Measurements from ENCODE around the gene MYO16. TPM values are rescaled to one million over a fixed set of nuclear protein-coding genes. Genes with fewer than 3 reads are reported as not detected.

Gene MYO16
- total and polyA plus RNA-seq, 9 donors, result under 0.01 to 0.37 (median 0.16) TPM; not detected in 2

DNA sequence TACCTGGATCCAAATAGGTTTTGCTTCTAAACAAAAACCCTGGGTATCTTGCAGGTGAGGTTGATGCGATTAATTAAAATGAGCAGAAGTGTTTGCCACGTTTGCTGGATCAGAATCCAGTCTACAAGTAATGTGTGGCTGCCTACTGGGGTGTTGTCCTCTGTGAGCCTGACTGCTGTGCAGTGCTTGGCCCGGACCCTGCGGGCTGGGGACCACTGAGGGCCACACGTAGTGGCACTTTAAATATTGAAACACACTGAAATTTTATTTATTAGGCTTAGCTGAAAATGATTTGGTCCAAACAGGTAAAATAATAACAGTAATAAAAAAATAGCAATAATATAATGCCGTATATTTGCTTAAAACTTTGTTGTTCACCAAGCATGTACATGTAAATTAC is 338.0 kb downstream of the MYO16 start:
- Histone ChIP-seq H3K4me1 (ENCODE audit: insufficient read depth) (no peaks in the 10 kb centered on the region), H3K27ac (no peak overlapping the region), H3K27me3 (no peaks in the 10 kb centered on the region), H3K36me3 (no peaks in the 10 kb centered on the region), H3K4me3 (no peak overlapping the region), H3K9me3 (no peaks in the 10 kb centered on the region)
- no peak for DNase-seq
- TF ChIP-seq POLR2A (IDR thresholded peaks at IDR 0.05), result no peak
- 88 to 93% (median 92%) methylated on average over 6 of the region's 6 CpGs for WGBS, 3 donors
- intact Hi-C loops (cut with DNase I), result loop anchor here in 2 of 4 donors (10.0 kb wide), 1 partner anchor 817 kb away; the partner anchor contains the start of gene IRS2 (in 2 of the 2)

DNA sequence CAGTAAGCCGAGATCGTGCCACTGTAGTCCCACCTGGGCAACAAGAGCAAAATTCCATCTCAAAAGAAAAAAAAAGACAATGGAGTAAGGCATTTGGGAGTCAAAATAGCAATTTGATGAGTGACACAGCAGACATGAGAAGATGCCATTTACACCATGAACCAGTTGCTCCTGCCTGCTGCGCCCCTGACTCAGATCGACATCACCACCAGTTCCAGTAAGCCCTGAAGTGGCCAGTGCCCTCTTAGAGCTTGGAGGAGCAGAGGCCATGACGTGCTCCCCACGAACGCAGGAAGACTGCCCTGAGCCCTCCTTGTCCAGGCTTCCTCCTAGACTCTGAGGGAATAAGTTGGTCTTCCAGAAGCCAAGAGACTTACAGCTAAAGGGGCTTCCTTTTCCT is 339.2 kb downstream of the MYO16 start:
- no peaks in the 10 kb centered on the region for H3K36me3 ChIP-seq
- no peaks in the 10 kb centered on the region for H3K9me3 ChIP-seq
- H3K4me3 ChIP-seq, result no peak overlapping the region
- DNase-seq, result no peak
- intact Hi-C loops (cut with DNase I), result loop anchor here in 2 of 4 donors (10.0 kb wide), 1 partner anchor 816 kb away; the partner anchor contains the start of gene IRS2 (in 2 of the 2)
- no peak overlapping the region for H3K27ac ChIP-seq
- WGBS, 3 donors, result 94 to 95% (median 94%) methylated on average over 7 of the region's 7 CpGs
- H3K27me3 ChIP-seq, result no peaks in the 10 kb centered on the region
- TF ChIP-seq, protein P1, sequence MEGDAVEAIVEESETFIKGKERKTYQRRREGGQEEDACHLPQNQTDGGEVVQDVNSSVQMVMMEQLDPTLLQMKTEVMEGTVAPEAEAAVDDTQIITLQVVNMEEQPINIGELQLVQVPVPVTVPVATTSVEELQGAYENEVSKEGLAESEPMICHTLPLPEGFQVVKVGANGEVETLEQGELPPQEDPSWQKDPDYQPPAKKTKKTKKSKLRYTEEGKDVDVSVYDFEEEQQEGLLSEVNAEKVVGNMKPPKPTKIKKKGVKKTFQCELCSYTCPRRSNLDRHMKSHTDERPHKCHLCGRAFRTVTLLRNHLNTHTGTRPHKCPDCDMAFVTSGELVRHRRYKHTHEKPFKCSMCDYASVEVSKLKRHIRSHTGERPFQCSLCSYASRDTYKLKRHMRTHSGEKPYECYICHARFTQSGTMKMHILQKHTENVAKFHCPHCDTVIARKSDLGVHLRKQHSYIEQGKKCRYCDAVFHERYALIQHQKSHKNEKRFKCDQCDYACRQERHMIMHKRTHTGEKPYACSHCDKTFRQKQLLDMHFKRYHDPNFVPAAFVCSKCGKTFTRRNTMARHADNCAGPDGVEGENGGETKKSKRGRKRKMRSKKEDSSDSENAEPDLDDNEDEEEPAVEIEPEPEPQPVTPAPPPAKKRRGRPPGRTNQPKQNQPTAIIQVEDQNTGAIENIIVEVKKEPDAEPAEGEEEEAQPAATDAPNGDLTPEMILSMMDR (IDR thresholded peaks at IDR 0.05), result no peak
- no peak for TF ChIP-seq POLR2A (IDR thresholded peaks at IDR 0.05)
- TF ChIP-seq EP300 (IDR thresholded peaks at IDR 0.05), result no peak
- no peaks in the 10 kb centered on the region for H3K4me1 ChIP-seq (ENCODE audit: insufficient read depth)

DNA sequence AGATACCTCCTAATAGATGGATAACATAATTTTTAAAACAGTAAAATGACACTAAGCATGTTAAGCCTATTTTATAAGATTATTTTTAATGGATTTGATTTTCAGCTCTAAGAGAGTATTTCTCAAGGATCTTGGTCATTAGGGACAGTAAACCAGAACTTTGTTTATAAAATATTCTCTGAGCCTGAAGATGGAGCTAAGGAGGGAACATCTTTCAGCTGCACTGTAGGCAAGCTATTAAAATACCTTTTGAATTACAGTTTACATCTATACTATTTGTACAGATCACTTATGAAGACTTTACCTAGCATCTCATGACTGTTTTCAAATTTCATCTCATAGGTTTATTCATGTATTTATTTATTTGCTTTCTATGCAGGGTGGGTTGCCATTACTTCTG is 345.3 kb downstream of the MYO16 start:
- Histone ChIP-seq H3K9me3 (no peaks in the 10 kb centered on the region), H3K4me1 (ENCODE audit: insufficient read depth) (no peaks in the 10 kb centered on the region), H3K36me3 (no peaks in the 10 kb centered on the region), H3K27me3 (no peaks in the 10 kb centered on the region), H3K27ac (no peak overlapping the region), H3K4me3 (no peak overlapping the region)
- DNase-seq, result no peak
- TF ChIP-seq, protein P1 (IDR thresholded peaks at IDR 0.05), result no peak
- no peak for TF ChIP-seq EP300 (IDR thresholded peaks at IDR 0.05)
- TF ChIP-seq POLR2A (IDR thresholded peaks at IDR 0.05), result no peak
- intact Hi-C loops (cut with DNase I), result no loop called here

DNA sequence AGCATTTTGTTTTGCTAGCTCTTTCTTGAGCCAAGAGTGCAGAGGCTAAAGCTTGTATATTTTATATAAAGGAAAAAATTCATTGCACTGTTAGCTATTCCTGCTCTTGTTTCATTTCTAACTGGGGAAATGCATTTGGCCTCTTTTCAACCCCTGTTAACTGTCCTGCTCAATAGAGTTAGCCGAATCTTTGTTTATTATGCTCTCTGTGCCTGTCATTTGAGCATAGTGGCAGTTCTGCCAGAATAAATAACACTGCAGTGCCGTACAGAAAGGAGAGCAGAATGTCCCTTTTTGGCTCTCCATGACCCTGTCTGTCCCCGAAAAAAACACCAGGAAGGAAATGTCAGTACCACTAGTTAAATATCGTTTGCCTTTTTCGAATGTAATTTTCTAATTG is 350.8 kb downstream of the MYO16 start:
- no peaks in the 10 kb centered on the region for H3K4me1 ChIP-seq (ENCODE audit: insufficient read depth)
- H3K27ac ChIP-seq, result no peak overlapping the region
- H3K9me3 ChIP-seq, result no peaks in the 10 kb centered on the region
- no peak overlapping the region for H3K4me3 ChIP-seq
- H3K36me3 ChIP-seq, result no peaks in the 10 kb centered on the region
- no peak for DNase-seq
- WGBS, 3 donors, result 45 to 51% (median 47%) methylated on average over 5 of the region's 5 CpGs
- H3K27me3 ChIP-seq, result no peaks in the 10 kb centered on the region
- no peak for TF ChIP-seq EP300 (IDR thresholded peaks at IDR 0.05)
- TF ChIP-seq, protein P1 (IDR thresholded peaks at IDR 0.05), result no peak
- intact Hi-C loops (cut with DNase I), result no loop called here

DNA sequence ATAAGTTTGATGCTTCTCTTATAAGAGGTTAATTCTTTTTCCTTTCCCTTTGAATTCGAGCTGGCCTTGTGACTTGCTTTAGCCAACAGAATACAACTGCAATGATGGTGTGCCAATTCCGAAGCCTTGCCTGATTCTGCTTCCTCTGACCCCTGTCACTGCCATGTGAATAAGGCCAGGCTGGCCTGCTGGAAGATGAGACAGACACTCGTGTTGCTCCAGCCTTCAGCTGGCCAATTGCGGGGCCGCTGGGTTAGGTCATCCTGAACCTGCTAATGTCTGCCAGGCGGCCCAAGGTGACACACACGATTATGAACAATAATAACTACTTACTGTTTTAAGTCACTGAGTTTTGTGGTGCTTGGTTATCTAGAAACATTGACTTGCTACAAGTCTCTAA is 352.0 kb downstream of the MYO16 start:
- Histone ChIP-seq H3K27ac (no peak overlapping the region), H3K36me3 (no peaks in the 10 kb centered on the region), H3K4me3 (no peak overlapping the region), H3K4me1 (ENCODE audit: insufficient read depth) (no peaks in the 10 kb centered on the region), H3K27me3 (no peaks in the 10 kb centered on the region), H3K9me3 (no peaks in the 10 kb centered on the region)
- 76 to 83% (median 80%) methylated on average over 7 of the region's 7 CpGs for WGBS, 3 donors
- TF ChIP-seq POLR2A (IDR thresholded peaks at IDR 0.05), result no peak
- TF ChIP-seq, protein P1 (IDR thresholded peaks at IDR 0.05), result no peak
- no peak for TF ChIP-seq EP300 (IDR thresholded peaks at IDR 0.05)
- intact Hi-C loops (cut with DNase I), result no loop called here
- DNase-seq, result no peak

Data from ovary (tissue), 9 donors.